CD4-positive, alpha-beta T cell (primary cell): ENCODE results near the gene CARF. TPM values are rescaled to one million over a fixed set of nuclear protein-coding genes. Genes with fewer than 3 reads are reported as not detected.

ENCODE experiments used
- ATAC-seq: fragments of 200-7000 bp; cut with Tn5 transposase; one replicate; pipeline ENCODE4 v1.10.0; 2022; ENCODE audit warnings: mild to moderate bottlenecking; ENCODE audit not compliant: poor library complexity
- CTCF ChIA-PET: fragments of 350-600 bp; sonication (Branson Sonifier 250); formaldehyde crosslinking; loops from one replicate; lab custom pipeline; 2021; ENCODE audit warnings: antibody characterized with exemption, inconsistent platforms; lab: Charles Lee
- POLR2A ChIA-PET: fragments of 350-600 bp; sonication (Branson Sonifier 250); formaldehyde crosslinking; loops from one replicate; lab custom pipeline; 2021; ENCODE audit warnings: antibody characterized with exemption, inconsistent platforms; lab: Charles Lee
- DNase-seq, 14 experiments: peaks; one replicate each; pipeline ENCODE4 v3.0.0-alpha.2; 2013 to 2020; ENCODE audit warnings: mixed read lengths in 2 of 14
- H3K27ac ChIP-seq, 2 donors: one replicate each; pipeline versions ENCODE4 v1.5.1 to v1.7.0; 2013; ENCODE audit warnings: low read length in 2 of 2, low read depth in 1 of 2, mild to moderate bottlenecking in 1 of 2
- H3K27me3 ChIP-seq, 2 experiments: 1 replicate in 1 of 2; 2 replicates in 1 of 2; pipeline versions ENCODE4 v1.6.1 to v1.7.0; 2013; ENCODE audit warnings: low read length in 2 of 2, control low read depth in 1 of 2, mild to moderate bottlenecking in 1 of 2, moderate library complexity in 1 of 2; ENCODE audit not compliant: insufficient read depth in 2 of 2, control insufficient read depth in 1 of 2
- H3K36me3 ChIP-seq: one replicate; pipeline ENCODE4 v1.6.1; 2013; ENCODE audit warnings: low read length, control low read depth; ENCODE audit not compliant: insufficient read depth
- H3K4me1 ChIP-seq: one replicate; pipeline ENCODE4 v1.6.1; 2013; ENCODE audit warnings: low read length, control low read depth; ENCODE audit not compliant: insufficient read depth
- H3K4me3 ChIP-seq: one replicate; pipeline ENCODE4 v1.5.1; 2013; ENCODE audit warnings: mild to moderate bottlenecking, low read length, moderate library complexity
- H3K9me3 ChIP-seq, 2 experiments: 1 replicate in 1 of 2; 2 replicates in 1 of 2; pipeline versions ENCODE4 v1.6.1 to v1.7.0; 2013; ENCODE audit warnings: low read length in 2 of 2, mild to moderate bottlenecking in 2 of 2, control low read depth in 1 of 2, moderate library complexity in 1 of 2; ENCODE audit not compliant: control insufficient read depth in 1 of 2, insufficient read depth in 1 of 2
- H3K27ac Mint-ChIP-seq: one replicate; pipeline ENCODE4 v1.8.0; 2020; ENCODE audit warnings: mixed read lengths
- H3K27me3 Mint-ChIP-seq: one replicate; pipeline ENCODE4 v1.8.0; 2021; ENCODE audit warnings: mixed read lengths
- H3K36me3 Mint-ChIP-seq: one replicate; pipeline ENCODE4 v1.8.0; 2021; ENCODE audit warnings: low read depth, mixed read lengths
- H3K4me1 Mint-ChIP-seq: one replicate; pipeline ENCODE4 v1.8.0; 2021; ENCODE audit warnings: low read depth, mixed read lengths
- H3K4me3 Mint-ChIP-seq: one replicate; pipeline ENCODE4 v1.8.0; 2020; ENCODE audit warnings: mild to moderate bottlenecking, mixed read lengths
- H3K9me3 Mint-ChIP-seq: one replicate; pipeline ENCODE4 v1.8.0; 2020; ENCODE audit warnings: mixed read lengths
- intact Hi-C, 2 experiments: fragments of 100-400 bp; cut with DNase I in 1 of 2; cut with micrococcal nuclease in 1 of 2; formaldehyde crosslinking; loops; one replicate each; pipeline versions ENCODE4 v1.15.1 to v1.9.0; 2023 to 2025; cut with DNase I, micrococcal nuclease
- total RNA-seq, 174 experiments: library from RNA in 2 of 174; stranded (reverse) in 2 of 174; gene quantifications; one replicate each; pipeline ENCODE4 v1.2.3 and lab custom pipeline; 2021 to 2026
- TF ChIP-seq, protein P1 (sequence below): fragments of 200-600 bp; IDR thresholded peaks from one replicate; pipeline ENCODE4 v1.8.0; 2022; ENCODE audit warnings: antibody characterized with exemption, mild to moderate bottlenecking

CARF gene
- total RNA-seq, 2 experiments from 2014 or later, result 9.0 to 9.6 TPM

DNA sequence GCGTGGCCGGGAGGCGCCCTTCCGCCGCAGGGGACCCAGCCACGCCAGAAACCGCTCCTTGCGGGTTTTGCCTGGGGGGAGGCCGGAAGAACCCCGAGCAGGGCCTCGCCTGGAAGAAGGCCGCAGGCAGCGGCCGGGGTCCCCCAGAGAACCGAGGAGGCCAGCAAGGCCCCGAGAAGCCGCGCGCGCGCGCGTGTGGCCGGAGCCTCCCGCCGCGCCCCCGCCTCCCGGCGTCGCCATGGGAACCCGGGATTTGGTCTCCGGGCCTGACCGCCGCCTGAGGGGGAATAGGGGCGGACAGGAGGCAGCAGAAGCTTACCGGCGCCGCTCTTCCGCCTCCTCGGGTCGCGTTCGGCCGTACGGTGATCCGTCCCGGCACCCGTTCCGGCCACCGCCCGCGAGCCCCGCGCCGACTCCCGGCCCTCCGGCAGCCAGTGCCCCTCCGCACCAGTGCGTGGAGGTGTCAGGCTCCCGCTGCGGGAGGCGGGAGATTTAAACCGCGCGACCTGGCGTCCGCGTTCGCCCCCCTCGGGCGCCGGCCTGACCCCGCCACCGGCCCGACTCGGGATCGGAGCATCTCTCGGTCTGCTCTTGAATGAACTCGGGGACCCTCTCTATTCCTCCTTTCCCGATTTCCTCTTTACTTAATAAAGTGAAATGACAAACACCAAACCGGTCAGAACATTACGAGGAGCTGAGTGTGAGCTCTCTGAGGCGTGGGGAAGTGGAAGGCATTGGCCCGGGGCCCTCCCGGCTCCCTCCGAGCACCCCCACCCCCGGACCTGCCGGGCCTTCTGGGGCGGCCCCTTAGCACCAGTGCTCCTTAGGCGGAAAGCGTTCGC is 40.6 kb upstream of the CARF start, which contains the start of gene ICA1L:
Gene ICA1L (minus strand): TSS at position 467 of the 842 bp plus-strand sequence. CDS start 42,757 bp downstream, outside the sequence.
- peak; percentile 27 for ATAC-seq
- ChIA-PET CTCF (interaction anchor here (0.8 to 1.9 kb wide), 5 partner anchors 40 to 299 kb away, joined by 3 to 9 read pairs (median 4); partner anchors contain the start of genes CARF and WDR12), POLR2A (interaction anchor here (0.8 to 3.6 kb wide), 8 partner anchors 19 to 282 kb away, joined by 3 to 23 read pairs (median 6); partner anchors contain the start of genes CARF, FAM117B and WDR12)
- intact Hi-C loops, result loop anchor here in 1 of 2 experiments (1.0 kb wide), 1 partner anchor 283 kb away; no protein-coding TSS in a partner anchor
- no peaks in the 10 kb centered on the region for H3K27me3 ChIP-seq
- Mint-ChIP-seq H3K9me3 (no peaks in the 10 kb centered on the region), H3K36me3 (peaks cover 6% of the 10 kb centered on the region), H3K4me3 (peak within 1 kb of the TSS; percentile 95), H3K27ac (peak within 1 kb of the TSS; percentile 26), H3K27me3 (no peaks in the 10 kb centered on the region), H3K4me1 (peaks cover 13% of the 10 kb centered on the region)
- no peaks in the 10 kb centered on the region for H3K36me3 ChIP-seq
- TF ChIP-seq, protein P1, sequence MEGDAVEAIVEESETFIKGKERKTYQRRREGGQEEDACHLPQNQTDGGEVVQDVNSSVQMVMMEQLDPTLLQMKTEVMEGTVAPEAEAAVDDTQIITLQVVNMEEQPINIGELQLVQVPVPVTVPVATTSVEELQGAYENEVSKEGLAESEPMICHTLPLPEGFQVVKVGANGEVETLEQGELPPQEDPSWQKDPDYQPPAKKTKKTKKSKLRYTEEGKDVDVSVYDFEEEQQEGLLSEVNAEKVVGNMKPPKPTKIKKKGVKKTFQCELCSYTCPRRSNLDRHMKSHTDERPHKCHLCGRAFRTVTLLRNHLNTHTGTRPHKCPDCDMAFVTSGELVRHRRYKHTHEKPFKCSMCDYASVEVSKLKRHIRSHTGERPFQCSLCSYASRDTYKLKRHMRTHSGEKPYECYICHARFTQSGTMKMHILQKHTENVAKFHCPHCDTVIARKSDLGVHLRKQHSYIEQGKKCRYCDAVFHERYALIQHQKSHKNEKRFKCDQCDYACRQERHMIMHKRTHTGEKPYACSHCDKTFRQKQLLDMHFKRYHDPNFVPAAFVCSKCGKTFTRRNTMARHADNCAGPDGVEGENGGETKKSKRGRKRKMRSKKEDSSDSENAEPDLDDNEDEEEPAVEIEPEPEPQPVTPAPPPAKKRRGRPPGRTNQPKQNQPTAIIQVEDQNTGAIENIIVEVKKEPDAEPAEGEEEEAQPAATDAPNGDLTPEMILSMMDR, result no peak
- peaks cover 6% of the 10 kb centered on the region for H3K4me1 ChIP-seq
- peak; percentile 4 to 76 (median 29) for DNase-seq
- no peak within 1 kb of the TSS for H3K27ac ChIP-seq
- no peaks in the 10 kb centered on the region for H3K9me3 ChIP-seq
- peak within 1 kb of the TSS; percentile 84 for H3K4me3 ChIP-seq

GRCh38 chr2:202877699-202878098 is 34.4 kb upstream of the CARF start:
- Histone ChIP-seq H3K4me3 (no peak overlapping the region), H3K36me3 (peaks cover 13% of the 10 kb centered on the region), H3K4me1 (no peaks in the 10 kb centered on the region), H3K27me3 (no peaks in the 10 kb centered on the region), H3K9me3 (no peaks in the 10 kb centered on the region), H3K27ac (no peak overlapping the region)
- Mint-ChIP-seq H3K27ac (no peak overlapping the region), H3K27me3 (no peaks in the 10 kb centered on the region), H3K4me1 (no peaks in the 10 kb centered on the region), H3K4me3 (no peak overlapping the region), H3K36me3 (peaks cover 5% of the 10 kb centered on the region), H3K9me3 (no peaks in the 10 kb centered on the region)
- TF ChIP-seq, protein P1, result no peak
- no peak for DNase-seq
- ChIA-PET CTCF (no interaction called here), POLR2A (no interaction called here)
- intact Hi-C loops, result no loop called here
- ATAC-seq, result no peak

- TF ChIP-seq, protein P1, result no peak
- Mint-ChIP-seq H3K27ac (no peak overlapping the region), H3K9me3 (no peaks in the 10 kb centered on the region), H3K27me3 (no peaks in the 10 kb centered on the region), H3K4me3 (no peak overlapping the region), H3K4me1 (no peaks in the 10 kb centered on the region), H3K36me3 (peaks cover 38% of the 10 kb centered on the region)
- ChIA-PET POLR2A (no interaction called here), CTCF (no interaction called here)
- no peak for DNase-seq
- H3K9me3 ChIP-seq, result no peaks in the 10 kb centered on the region
- peaks cover 39% of the 10 kb centered on the region for H3K36me3 ChIP-seq
- H3K27ac ChIP-seq, result no peak overlapping the region
- no peak for ATAC-seq
- no peak overlapping the region for H3K4me3 ChIP-seq
- H3K27me3 ChIP-seq, result no peaks in the 10 kb centered on the region
- H3K4me1 ChIP-seq, result no peaks in the 10 kb centered on the region
- intact Hi-C loops, result no loop called here
Measured at GRCh38 chr2:202881570-202881969, 30.5 kb upstream of the CARF start.
